Keratinocyte (primary cell): ENCODE data around the gene ESRRB. TPM values are rescaled to one million over a fixed set of nuclear protein-coding genes. Genes with fewer than 3 reads are reported as not detected.

Experiments used
- DNase-seq: peaks from one replicate; pipeline ENCODE4 v3.0.0-alpha.2; 2011; ENCODE audit warnings: low read depth, missing footprints, low spot score
- FAIRE-seq: peaks from 2 replicates; lab custom pipeline; 2011; peaks lifted over from hg19 to GRCh38; lab: Jason Lieb, UNC
- H2AFZ ChIP-seq: 2 replicates; pipeline ENCODE4 v1.6.0; 2012; ENCODE audit warnings: low read length, control low read depth, inconsistent platforms; ENCODE audit not compliant: control insufficient read depth
- H3K27ac ChIP-seq: 2 replicates; pipeline ENCODE4 v1.5.1; 2011; ENCODE audit warnings: low read length; ENCODE audit not compliant: control insufficient read depth, insufficient read depth
- H3K27me3 ChIP-seq: 3 replicates; pipeline ENCODE4 v1.6.0; 2011; ENCODE audit warnings: low read length; ENCODE audit not compliant: control insufficient read depth, insufficient read depth; ENCODE audit errors: extremely low read depth
- H3K36me3 ChIP-seq, 2 experiments: 2 replicates in 1 of 2; 3 replicates in 1 of 2; pipeline ENCODE4 v1.5.1; 2011; ENCODE audit warnings: low read length in 2 of 2, mild to moderate bottlenecking in 1 of 2; ENCODE audit not compliant: control insufficient read depth in 2 of 2, insufficient read depth in 2 of 2; ENCODE audit errors: extremely low read depth in 1 of 2
- H3K4me1 ChIP-seq: 3 replicates; pipeline ENCODE4 v1.5.1; 2011; ENCODE audit warnings: low read length; ENCODE audit not compliant: control insufficient read depth, insufficient read depth; ENCODE audit errors: extremely low read depth
- H3K4me2 ChIP-seq: 3 replicates; pipeline ENCODE4 v1.6.0; 2011; ENCODE audit warnings: low read depth, low read length; ENCODE audit not compliant: control insufficient read depth, insufficient read depth; ENCODE audit errors: extremely low read depth
- H3K4me3 ChIP-seq, 3 experiments: fragments of 200-600 bp in 1 of 3; sonication (generic) in 1 of 3; 2 replicates in 2 of 3; 3 replicates in 1 of 3; pipeline ENCODE4 v1.5.1; 2011 to 2016; ENCODE audit warnings: low read length in 3 of 3, mild to moderate bottlenecking in 3 of 3, control low read depth in 2 of 3, inconsistent platforms in 1 of 3, low read depth in 1 of 3, mixed read lengths in 1 of 3, mixed run types in 1 of 3, moderate library complexity in 1 of 3; ENCODE audit not compliant: control insufficient read depth in 2 of 3, insufficient read depth in 2 of 3; ENCODE audit errors: extremely low read depth in 1 of 3
- H3K79me2 ChIP-seq: 2 replicates; pipeline ENCODE4 v1.6.0; 2012; ENCODE audit warnings: low read length; ENCODE audit not compliant: control insufficient read depth, insufficient read depth
- H3K9ac ChIP-seq: 3 replicates; pipeline ENCODE4 v1.6.0; 2011; ENCODE audit warnings: low read length; ENCODE audit not compliant: control insufficient read depth, insufficient read depth; ENCODE audit errors: extremely low read depth
- H3K9me1 ChIP-seq: 3 replicates; pipeline ENCODE4 v1.6.0; 2011; ENCODE audit warnings: low read length; ENCODE audit not compliant: control insufficient read depth, insufficient read depth; ENCODE audit errors: extremely low read depth
- H3K9me3 ChIP-seq: 2 replicates; pipeline ENCODE4 v1.5.1; 2012; ENCODE audit warnings: low read depth, low read length; ENCODE audit not compliant: control insufficient read depth
- H4K20me1 ChIP-seq: 3 replicates; pipeline ENCODE4 v1.6.0; 2011; ENCODE audit warnings: low read length; ENCODE audit not compliant: control insufficient read depth, insufficient read depth; ENCODE audit errors: extremely low read depth
- CTCF ChIP-seq, 3 experiments: IDR thresholded peaks in 1 of 3; conservative IDR thresholded peaks in 1 of 3; optimal IDR thresholded peaks in 1 of 3; 2 replicates in 2 of 3; 3 replicates in 1 of 3; pipeline versions ENCODE3 to v1.5.1; 2011; ENCODE audit warnings: low read length in 3 of 3, mild to moderate bottlenecking in 3 of 3, moderate library complexity in 2 of 3, control low read depth in 1 of 3, inconsistent platforms in 1 of 3; ENCODE audit not compliant: insufficient read depth in 2 of 3; ENCODE audit errors: extremely low read depth in 1 of 3
- EZH2 ChIP-seq: IDR thresholded peaks from one replicate; pipeline ENCODE4 v1.6.1; 2012; ENCODE audit warnings: inconsistent platforms, mild to moderate bottlenecking, low read length, moderate library complexity
- dilution Hi-C: fragments of 300-500 bp; cut with MboI; formaldehyde crosslinking; loops from one replicate; pipeline ENCODE4 v1.7.0; 2020; ENCODE audit warnings: low sequenced_read_pairs; ENCODE audit not compliant: extremely low pct_ligation_motif_present
- polyA plus RNA-seq, 5 experiments: library from polyadenylated mRNA; depleted of rRNA in 3 of 5; stranded (reverse) in 3 of 5; stranded (forward) in 1 of 5; unstranded in 1 of 5; fragments of >200 nt; gene quantifications; 1 replicate in 1 of 5; 2 replicates in 3 of 5; 3 replicates in 1 of 5; pipeline versions ENCODE4 v1.2.1 to v1.2.3, GENCODE V29; 2011 to 2012; ENCODE audit warnings: missing spikeins in 2 of 5, low read depth in 1 of 5, low replicate concordance in 1 of 5

The ESRRB gene
- polyA plus RNA-seq, 1 donor (not counting 4 experiments of a cell fraction or from before 2014, with no cell fraction given) = 0.01 TPM

DNA sequence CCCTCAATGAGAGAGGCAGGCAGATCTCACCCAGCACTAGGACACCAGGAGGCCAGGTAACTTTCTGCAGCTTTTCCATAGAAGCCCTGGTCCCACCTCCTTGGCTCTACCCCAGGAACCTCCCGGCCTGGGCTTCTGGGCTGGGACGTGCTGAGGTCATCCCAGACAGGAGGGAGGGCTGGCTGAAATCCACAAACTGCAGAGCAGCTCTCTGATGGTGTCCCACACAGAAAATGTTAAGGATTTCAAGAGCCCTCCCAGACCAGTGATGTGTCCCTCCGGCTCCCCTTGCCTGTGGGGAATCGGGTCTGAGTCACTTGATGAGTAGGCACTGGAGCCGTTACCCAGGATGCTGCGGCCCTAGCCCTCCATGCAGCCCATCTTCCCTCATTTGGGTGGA, 124.1 kb downstream of the ESRRB start:
- dilution Hi-C loops = no loop called here
- TF ChIP-seq EZH2 (no peak), CTCF (optimal IDR thresholded peaks at IDR 0.05 in 1 of 3, IDR thresholded peaks at IDR 0.05 in 1 of 3, conservative IDR thresholded peaks at IDR 0.05 in 1 of 3; ENCODE audit: extremely low read depth in 1 of 3, insufficient read depth in 2 of 3, low read length in 3 of 3) (no peak)
- H3K36me3 ChIP-seq = no peaks in the 10 kb centered on the region
- peaks cover 8% of the 10 kb centered on the region for H3K27me3 ChIP-seq
- no peak overlapping the region for H3K27ac ChIP-seq
- no peak overlapping the region for H3K4me3 ChIP-seq
- no peak overlapping the region for H3K4me2 ChIP-seq
- FAIRE-seq (peak; percentile 48), DNase-seq (no peak)
- no peaks in the 10 kb centered on the region for H3K79me2 ChIP-seq
- H3K9ac ChIP-seq = no peak overlapping the region
- no peaks in the 10 kb centered on the region for H3K4me1 ChIP-seq
- H3K9me1 ChIP-seq = no peaks in the 10 kb centered on the region
- H2AFZ ChIP-seq = no peak overlapping the region
- no peaks in the 10 kb centered on the region for H4K20me1 ChIP-seq
- no peaks in the 10 kb centered on the region for H3K9me3 ChIP-seq

DNA sequence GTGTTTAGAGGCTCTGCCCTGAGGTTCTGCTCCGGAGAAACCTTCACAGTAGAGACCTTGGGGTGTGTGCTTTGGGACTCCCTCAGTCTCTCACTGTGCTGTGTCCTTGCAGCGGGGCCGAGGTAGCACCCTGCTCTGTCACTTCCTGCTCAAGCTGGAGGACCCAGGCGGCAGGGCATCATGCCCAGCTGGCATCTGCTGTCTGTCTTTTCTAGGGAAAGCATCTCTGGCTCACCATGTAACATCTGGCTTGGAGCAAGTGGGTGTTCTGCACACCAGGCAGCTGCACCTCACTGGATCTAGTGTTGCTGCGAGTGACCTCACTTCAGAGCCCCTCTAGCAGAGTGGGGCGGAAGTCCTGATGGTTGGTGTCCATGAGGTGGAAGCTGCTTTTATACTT, 124.5 kb downstream of the ESRRB start:
- no peaks in the 10 kb centered on the region for H3K9me1 ChIP-seq
- DNase-seq (no peak), FAIRE-seq (no peak)
- H3K27ac ChIP-seq = no peak overlapping the region
- no peaks in the 10 kb centered on the region for H3K36me3 ChIP-seq
- H2AFZ ChIP-seq = no peak overlapping the region
- TF ChIP-seq CTCF (optimal IDR thresholded peaks at IDR 0.05 in 1 of 3, IDR thresholded peaks at IDR 0.05 in 1 of 3, conservative IDR thresholded peaks at IDR 0.05 in 1 of 3; ENCODE audit: extremely low read depth in 1 of 3, insufficient read depth in 2 of 3, low read length in 3 of 3) = no peak
- TF ChIP-seq EZH2 = no peak
- H3K27me3 ChIP-seq = peaks cover 8% of the 10 kb centered on the region
- H3K4me1 ChIP-seq = no peaks in the 10 kb centered on the region
- dilution Hi-C loops = no loop called here
- H3K79me2 ChIP-seq = no peaks in the 10 kb centered on the region
- no peaks in the 10 kb centered on the region for H3K9me3 ChIP-seq
- H3K4me2 ChIP-seq = no peak overlapping the region
- no peak overlapping the region for H3K9ac ChIP-seq
- no peaks in the 10 kb centered on the region for H4K20me1 ChIP-seq
- no peak overlapping the region for H3K4me3 ChIP-seq
